HepG2 (cell line): ENCODE data around the gene ANKRD52. TPM values are rescaled to one million over a fixed set of nuclear protein-coding genes. Genes with fewer than 3 reads are reported as not detected.

ENCODE experiments used
- GATAD1 ChIP-seq: IDR thresholded peaks from 2 replicates; pipeline ENCODE4 v1.6.1; 2016; ENCODE audit warnings: missing genetic modification reagents, missing compliant biosample characterization
- HNF4A ChIP-seq: sonication (generic); formaldehyde crosslinking; IDR thresholded peaks from 2 replicates; pipeline ENCODE4 v1.4.0; 2020; ENCODE audit warnings: missing genetic modification reagents
- HOXA5 ChIP-seq: sonication (generic); formaldehyde crosslinking; IDR thresholded peaks from 2 replicates; pipeline ENCODE4 v1.4.0; 2020; ENCODE audit warnings: missing genetic modification reagents
- ISX ChIP-seq: sonication (generic); formaldehyde crosslinking; conservative IDR thresholded peaks from 2 replicates; pipeline ENCODE4 v1.5.0; 2020; ENCODE audit warnings: missing genetic modification reagents
- JUN ChIP-seq: sonication (generic); formaldehyde crosslinking; IDR thresholded peaks from 2 replicates; pipeline ENCODE4 v1.4.0; 2020; ENCODE audit warnings: mild to moderate bottlenecking, missing genetic modification reagents
- NFKB2 ChIP-seq: sonication (generic); formaldehyde crosslinking; IDR thresholded peaks from 2 replicates; pipeline ENCODE4 v1.4.0; 2020; ENCODE audit warnings: missing genetic modification reagents, borderline replicate concordance
- PRDM10 ChIP-seq: sonication (generic); formaldehyde crosslinking; IDR thresholded peaks from 2 replicates; pipeline ENCODE4 v1.4.0; 2020; ENCODE audit warnings: low read depth, missing genetic modification reagents
- ZIK1 ChIP-seq: sonication (generic); formaldehyde crosslinking; IDR thresholded peaks from 2 replicates; pipeline ENCODE4 v1.5.0; 2020; ENCODE audit warnings: mild to moderate bottlenecking, low read depth, missing genetic modification reagents, borderline replicate concordance
- ZNF260 ChIP-seq: sonication (generic); formaldehyde crosslinking; IDR thresholded peaks from 2 replicates; pipeline ENCODE4 v1.4.0; 2020; ENCODE audit warnings: missing genetic modification reagents, low read depth, mild to moderate bottlenecking, borderline replicate concordance
- ZNF781 ChIP-seq: sonication (generic); formaldehyde crosslinking; IDR thresholded peaks from 2 replicates; pipeline ENCODE4 v1.5.1; 2020; ENCODE audit warnings: borderline replicate concordance, mild to moderate bottlenecking, missing genetic modification reagents; ENCODE audit errors: not compliant biosample characterization
- ZNF784 ChIP-seq: sonication (generic); formaldehyde crosslinking; IDR thresholded peaks from 2 replicates; pipeline ENCODE4 v1.5.1; 2020; ENCODE audit warnings: missing genetic modification reagents, mild to moderate bottlenecking, borderline replicate concordance
- ZSCAN9 ChIP-seq: IDR thresholded peaks from 2 replicates; pipeline ENCODE4 v1.6.1; 2016; ENCODE audit warnings: borderline replicate concordance
- polyA plus RNA-seq, 8 experiments: library from polyadenylated mRNA; depleted of rRNA in 3 of 8; stranded (reverse) in 7 of 8; unstranded in 1 of 8; fragments of >200 nt; fragmentation: Illumina TruSeq in 4 of 8; extraction: Trizol in 4 of 8; gene quantifications; 2 replicates each; pipeline versions ENCODE4 v1.2.1 to v1.2.3, GENCODE V29; 2011 to 2016; ENCODE audit warnings: low read depth in 4 of 8, missing spikeins in 1 of 8, mixed read lengths in 1 of 8; ENCODE audit not compliant: insufficient read depth in 1 of 8
- total RNA-seq, 5 experiments: library from RNA; depleted of rRNA; stranded (reverse); fragments of >200 nt; fragmentation: Illumina TruSeq; extraction: Trizol; gene quantifications; 2 replicates each; pipeline ENCODE4 v1.2.3, GENCODE V29; 2016; ENCODE audit warnings: low read depth in 1 of 5
- TF ChIP-seq, protein P1 (sequence below): sonication (generic); formaldehyde crosslinking; IDR thresholded peaks from one replicate; pipeline ENCODE4 v1.5.1; 2020; ENCODE audit warnings: mild to moderate bottlenecking, missing genetic modification reagents; ENCODE audit errors: not compliant biosample characterization
- TF ChIP-seq, protein P2 (sequence below): sonication (generic); formaldehyde crosslinking; IDR thresholded peaks from 2 replicates; pipeline ENCODE4 v1.4.0; 2020; ENCODE audit warnings: mild to moderate bottlenecking, missing genetic modification reagents

Gene ANKRD52
- total and polyA plus RNA-seq, 2 of the 13 experiments (the other 11 are each of a cell fraction or from before 2014, with no cell fraction given): 7.8 to 9.2 TPM

DNA sequence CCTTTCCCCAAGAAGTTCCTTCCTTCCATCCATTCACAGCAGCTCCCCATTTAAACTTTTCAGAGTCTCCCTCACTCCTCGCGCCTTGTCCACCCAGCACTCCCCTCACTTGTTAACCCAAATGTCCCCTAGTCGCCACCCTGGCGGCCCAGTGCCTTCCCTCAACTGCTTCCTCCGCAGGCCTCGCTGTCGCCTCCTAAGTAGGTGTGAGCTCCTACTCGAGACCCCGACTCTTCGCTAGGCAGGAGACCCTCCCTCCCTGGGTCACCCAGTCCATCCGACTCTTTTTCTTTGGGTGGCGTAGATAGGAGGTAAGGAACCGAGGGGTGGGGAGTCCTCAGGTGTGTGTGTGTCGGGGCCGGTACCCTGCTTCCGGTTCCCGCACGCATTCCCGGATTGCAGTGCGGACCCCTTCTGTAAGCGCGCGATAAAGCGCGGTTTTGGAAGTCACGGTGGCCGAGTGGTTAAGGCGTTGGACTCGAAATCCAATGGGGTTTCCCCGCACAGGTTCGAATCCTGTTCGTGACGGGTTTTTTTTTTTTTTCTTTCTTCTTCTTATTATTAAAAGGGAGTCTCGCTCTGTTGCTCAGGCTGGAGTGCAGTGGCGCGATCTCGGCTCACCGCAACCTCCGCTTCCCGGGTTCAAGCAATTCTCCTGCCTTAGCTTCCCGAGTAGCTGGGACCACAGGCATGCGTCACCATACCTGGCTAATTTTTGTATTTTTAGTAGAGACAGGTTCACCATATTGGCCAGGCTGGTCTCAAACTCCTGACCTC, 68.1 kb downstream of the ANKRD52 start (continued):
- TF ChIP-seq, protein P1, sequence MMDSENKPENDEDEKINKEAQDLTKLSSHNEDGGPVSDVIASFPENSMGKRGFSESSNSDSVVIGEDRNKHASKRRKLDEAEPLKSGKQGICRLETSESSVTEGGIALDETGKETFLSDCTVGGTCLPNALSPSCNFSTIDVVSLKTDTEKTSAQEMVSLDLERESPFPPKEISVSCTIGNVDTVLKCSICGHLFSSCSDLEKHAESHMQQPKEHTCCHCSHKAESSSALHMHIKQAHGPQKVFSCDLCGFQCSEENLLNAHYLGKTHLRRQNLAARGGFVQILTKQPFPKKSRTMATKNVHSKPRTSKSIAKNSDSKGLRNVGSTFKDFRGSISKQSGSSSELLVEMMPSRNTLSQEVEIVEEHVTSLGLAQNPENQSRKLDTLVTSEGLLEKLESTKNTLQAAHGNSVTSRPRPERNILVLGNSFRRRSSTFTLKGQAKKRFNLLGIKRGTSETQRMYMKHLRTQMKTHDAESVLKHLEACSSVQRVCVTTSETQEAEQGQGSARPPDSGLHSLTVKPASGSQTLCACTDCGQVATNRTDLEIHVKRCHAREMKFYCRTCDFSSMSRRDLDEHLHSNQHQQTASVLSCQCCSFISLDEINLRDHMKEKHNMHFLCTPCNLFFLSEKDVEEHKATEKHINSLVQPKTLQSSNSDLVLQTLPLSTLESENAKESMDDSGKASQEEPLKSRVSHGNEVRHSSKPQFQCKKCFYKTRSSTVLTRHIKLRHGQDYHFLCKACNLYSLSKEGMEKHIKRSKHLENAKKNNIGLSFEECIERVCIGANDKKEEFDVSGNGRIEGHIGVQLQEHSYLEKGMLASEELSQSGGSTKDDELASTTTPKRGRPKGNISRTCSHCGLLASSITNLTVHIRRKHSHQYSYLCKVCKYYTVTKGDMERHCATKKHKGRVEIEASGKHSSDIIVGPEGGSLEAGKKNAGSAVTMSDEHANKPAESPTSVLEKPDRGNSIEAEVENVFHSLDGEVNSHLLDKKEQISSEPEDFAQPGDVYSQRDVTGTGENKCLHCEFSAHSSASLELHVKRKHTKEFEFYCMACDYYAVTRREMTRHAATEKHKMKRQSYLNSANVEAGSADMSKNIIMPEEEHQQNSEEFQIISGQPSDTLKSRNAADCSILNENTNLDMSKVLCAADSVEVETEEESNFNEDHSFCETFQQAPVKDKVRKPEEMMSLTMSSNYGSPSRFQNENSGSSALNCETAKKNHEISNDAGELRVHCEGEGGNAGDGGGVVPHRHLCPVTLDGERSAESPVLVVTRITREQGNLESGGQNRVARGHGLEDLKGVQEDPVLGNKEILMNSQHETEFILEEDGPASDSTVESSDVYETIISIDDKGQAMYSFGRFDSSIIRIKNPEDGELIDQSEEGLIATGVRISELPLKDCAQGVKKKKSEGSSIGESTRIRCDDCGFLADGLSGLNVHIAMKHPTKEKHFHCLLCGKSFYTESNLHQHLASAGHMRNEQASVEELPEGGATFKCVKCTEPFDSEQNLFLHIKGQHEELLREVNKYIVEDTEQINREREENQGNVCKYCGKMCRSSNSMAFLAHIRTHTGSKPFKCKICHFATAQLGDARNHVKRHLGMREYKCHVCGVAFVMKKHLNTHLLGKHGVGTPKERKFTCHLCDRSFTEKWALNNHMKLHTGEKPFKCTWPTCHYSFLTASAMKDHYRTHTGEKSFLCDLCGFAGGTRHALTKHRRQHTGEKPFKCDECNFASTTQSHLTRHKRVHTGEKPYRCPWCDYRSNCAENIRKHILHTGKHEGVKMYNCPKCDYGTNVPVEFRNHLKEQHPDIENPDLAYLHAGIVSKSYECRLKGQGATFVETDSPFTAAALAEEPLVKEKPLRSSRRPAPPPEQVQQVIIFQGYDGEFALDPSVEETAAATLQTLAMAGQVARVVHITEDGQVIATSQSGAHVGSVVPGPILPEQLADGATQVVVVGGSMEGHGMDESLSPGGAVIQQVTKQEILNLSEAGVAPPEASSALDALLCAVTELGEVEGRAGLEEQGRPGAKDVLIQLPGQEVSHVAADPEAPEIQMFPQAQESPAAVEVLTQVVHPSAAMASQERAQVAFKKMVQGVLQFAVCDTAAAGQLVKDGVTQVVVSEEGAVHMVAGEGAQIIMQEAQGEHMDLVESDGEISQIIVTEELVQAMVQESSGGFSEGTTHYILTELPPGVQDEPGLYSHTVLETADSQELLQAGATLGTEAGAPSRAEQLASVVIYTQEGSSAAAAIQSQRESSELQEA (CRISPR knock-in tag): peak; percentile 30
- TF ChIP-seq ISX: 0 out of 2 replicates have a peak, but pooled peaks have one; percentile 9
- peak; percentile 67; the same call in 1 of the 2 replicates for TF ChIP-seq NFKB2 (CRISPR knock-in tag)
- TF ChIP-seq ZSCAN9 (CRISPR knock-in tag): peak; percentile 82; the same call in 1 of the 2 replicates
- TF ChIP-seq GATAD1 (CRISPR knock-in tag): peak; percentile 71
- no peak for TF ChIP-seq ZNF260 (CRISPR knock-in tag)
- TF ChIP-seq ZNF781: peak; percentile 90
- no peak for TF ChIP-seq ZIK1 (CRISPR knock-in tag)
- peak; percentile 76 for TF ChIP-seq HOXA5 (CRISPR knock-in tag)
- TF ChIP-seq HNF4A: no peak; the same call in 1 of the 2 replicates
- 0 out of 2 replicates have a peak, but pooled peaks have one; percentile 44 for TF ChIP-seq JUN (CRISPR knock-in tag)
- TF ChIP-seq, protein P2, sequence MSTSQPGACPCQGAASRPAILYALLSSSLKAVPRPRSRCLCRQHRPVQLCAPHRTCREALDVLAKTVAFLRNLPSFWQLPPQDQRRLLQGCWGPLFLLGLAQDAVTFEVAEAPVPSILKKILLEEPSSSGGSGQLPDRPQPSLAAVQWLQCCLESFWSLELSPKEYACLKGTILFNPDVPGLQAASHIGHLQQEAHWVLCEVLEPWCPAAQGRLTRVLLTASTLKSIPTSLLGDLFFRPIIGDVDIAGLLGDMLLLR (CRISPR knock-in tag): no peak
- no peak; the same call in 1 of the 2 replicates for TF ChIP-seq PRDM10 (CRISPR knock-in tag)
- no peak for TF ChIP-seq ZNF784
